MM.1S (cell line): ENCODE data around the gene PKMYT1.

Source experiments
- DNase-seq: peaks from one replicate; pipeline ENCODE4 v3.0.0-alpha.2; 2015
- H2AFZ ChIP-seq: fragments of 300-600 bp; sonication (generic); 2 replicates; pipeline ENCODE4 v1.6.0; 2016; ENCODE audit warnings: antibody characterized with exemption, low read length
- H3F3A ChIP-seq: fragments of 300-600 bp; sonication (generic); 2 replicates; pipeline ENCODE4 v1.6.1; 2016; ENCODE audit warnings: mild to moderate bottlenecking, antibody characterized with exemption, low read length, moderate library complexity, mixed read lengths; ENCODE audit not compliant: insufficient read depth
- H3K27ac ChIP-seq: fragments of 300-600 bp; sonication (generic); 2 replicates; pipeline ENCODE4 v1.5.1; 2016; ENCODE audit warnings: mild to moderate bottlenecking, low read length
- H3K27me3 ChIP-seq: fragments of 300-600 bp; sonication (generic); replicated peaks from 2 replicates; pipeline ENCODE4 v1.6.0; 2016; ENCODE audit warnings: low read length; ENCODE audit not compliant: insufficient read depth
- H3K36me3 ChIP-seq: fragments of 300-600 bp; sonication (generic); replicated peaks from 2 replicates; pipeline ENCODE4 v1.6.1; 2016; ENCODE audit warnings: mild to moderate bottlenecking, low read length, mixed read lengths; ENCODE audit not compliant: insufficient read depth
- H3K4me1 ChIP-seq: fragments of 300-600 bp; sonication (generic); 2 replicates; pipeline ENCODE4 v1.6.1; 2016; ENCODE audit warnings: low read length, mixed read lengths
- H3K4me2 ChIP-seq: fragments of 300-600 bp; sonication (generic); 2 replicates; pipeline ENCODE4 v1.6.0; 2016; ENCODE audit warnings: low read depth, low read length
- H3K4me3 ChIP-seq: fragments of 300-600 bp; sonication (generic); 2 replicates; pipeline ENCODE4 v1.5.1; 2016; ENCODE audit warnings: low read length, mixed read lengths
- H3K79me2 ChIP-seq: fragments of 300-600 bp; sonication (generic); 2 replicates; pipeline ENCODE4 v1.6.1; 2016; ENCODE audit warnings: mixed run types, low read length, mixed read lengths
- H3K9ac ChIP-seq: fragments of 300-600 bp; sonication (generic); 2 replicates; pipeline ENCODE4 v1.6.1; 2016; ENCODE audit warnings: low read length, mixed read lengths
- H3K9me2 ChIP-seq: fragments of 300-600 bp; sonication (generic); replicated peaks from 2 replicates; pipeline ENCODE4 v1.6.1; 2016; ENCODE audit warnings: mild to moderate bottlenecking, low read length, mixed read lengths; ENCODE audit not compliant: insufficient read depth
- H3K9me3 ChIP-seq: fragments of 300-600 bp; sonication (generic); replicated peaks from 2 replicates; pipeline ENCODE4 v1.6.1; 2016; ENCODE audit warnings: mild to moderate bottlenecking, low read length, mixed read lengths; ENCODE audit not compliant: insufficient read depth
- H4K20me1 ChIP-seq: fragments of 300-600 bp; sonication (generic); 2 replicates; pipeline ENCODE4 v1.6.1; 2016; ENCODE audit warnings: mild to moderate bottlenecking, low read length, moderate library complexity, mixed read lengths; ENCODE audit not compliant: insufficient read depth
- CTCF ChIP-seq: fragments of 300-600 bp; sonication (generic); IDR thresholded peaks from 2 replicates; pipeline ENCODE4 v1.5.1; 2016; ENCODE audit warnings: antibody characterized with exemption, low read length, mixed read lengths
- EZH2 ChIP-seq: fragments of 300-600 bp; sonication (generic); optimal IDR thresholded peaks from 2 replicates; pipeline ENCODE3; 2017; ENCODE audit warnings: low read depth, mild to moderate bottlenecking, antibody characterized with exemption, low read length, mixed read lengths
- EZH2phosphoT487 ChIP-seq: fragments of 300-600 bp; sonication (generic); IDR thresholded peaks from 2 replicates; pipeline ENCODE4 v1.6.1; 2018; ENCODE audit warnings: antibody characterized with exemption, low read length

The PKMYT1 gene

DNA sequence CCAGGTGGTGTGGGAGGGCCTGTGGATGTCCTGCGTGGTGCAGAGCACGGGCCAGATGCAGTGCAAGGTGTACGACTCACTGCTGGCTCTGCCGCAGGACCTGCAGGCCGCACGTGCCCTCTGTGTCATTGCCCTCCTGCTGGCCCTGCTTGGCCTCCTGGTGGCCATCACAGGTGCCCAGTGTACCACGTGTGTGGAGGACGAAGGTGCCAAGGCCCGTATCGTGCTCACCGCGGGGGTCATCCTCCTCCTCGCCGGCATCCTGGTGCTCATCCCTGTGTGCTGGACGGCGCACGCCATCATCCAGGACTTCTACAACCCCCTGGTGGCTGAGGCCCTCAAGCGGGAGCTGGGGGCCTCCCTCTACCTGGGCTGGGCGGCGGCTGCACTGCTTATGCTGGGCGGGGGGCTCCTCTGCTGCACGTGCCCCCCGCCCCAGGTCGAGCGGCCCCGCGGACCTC, 33.3 kb upstream of the PKMYT1 start:
- no peak overlapping the region for H3K27ac ChIP-seq
- DNase-seq: no peak
- no peaks in the 10 kb centered on the region for H3K9me3 ChIP-seq
- H3K4me3 ChIP-seq: no peak overlapping the region
- no peaks in the 10 kb centered on the region for H4K20me1 ChIP-seq
- no peaks in the 10 kb centered on the region for H3K9me2 ChIP-seq
- H3F3A ChIP-seq: no peaks in the 10 kb centered on the region
- H3K9ac ChIP-seq: no peak overlapping the region
- H3K36me3 ChIP-seq: no peaks in the 10 kb centered on the region
- H3K4me1 ChIP-seq: 0 out of 2 replicates have a peak, but pooled peaks cover 6% of the 10 kb centered on the region
- TF ChIP-seq EZH2phosphoT487 (no peak), EZH2 (no peak), CTCF (no peak)
- H3K27me3 ChIP-seq: peaks cover 94% of the 10 kb centered on the region
- no peak overlapping the region for H3K4me2 ChIP-seq
- no peak overlapping the region for H2AFZ ChIP-seq
- H3K79me2 ChIP-seq: no peaks in the 10 kb centered on the region

- H3K4me2 ChIP-seq: peak within 1 kb of the TSS; percentile 16; the same call in 1 of the 2 replicates
These were observed 32.7 kb upstream of the PKMYT1 start, which contains the start of gene CLDN9 for GRCh38 chr16:3012828-3013420. CLDN9 (plus strand) TSS chr16:3012923; CDS start chr16:3013363, 440 bp downstream.

DNA sequence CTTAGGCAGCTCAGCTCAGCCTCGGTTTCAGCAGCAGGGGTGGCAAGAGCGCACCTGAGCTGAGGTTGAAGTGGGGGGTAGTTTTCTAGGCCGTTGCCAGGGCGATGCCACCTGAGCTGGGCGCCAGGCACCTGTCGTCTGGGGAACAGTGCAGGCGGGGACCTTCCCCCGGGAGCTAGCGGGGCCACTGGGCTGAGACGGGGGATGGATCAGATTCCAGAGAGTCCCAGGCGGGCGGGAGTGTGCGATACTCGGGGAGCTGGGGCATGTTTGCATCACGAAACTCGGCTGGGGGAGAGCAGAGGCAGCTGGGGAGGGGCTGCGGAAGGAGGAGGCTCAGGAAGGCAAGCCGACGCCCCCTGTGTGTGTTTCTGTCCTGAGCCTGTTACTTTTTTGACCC, 32.0 kb upstream of the PKMYT1 start:
- H3F3A ChIP-seq: peaks cover under 1% of the 10 kb centered on the region; the same call in 1 of the 2 replicates
- no peaks in the 10 kb centered on the region for H3K9me2 ChIP-seq
- H3K9me3 ChIP-seq: no peaks in the 10 kb centered on the region
- H3K27me3 ChIP-seq: peaks cover 93% of the 10 kb centered on the region
- H2AFZ ChIP-seq: no peak overlapping the region
- H3K4me3 ChIP-seq: no peak overlapping the region
- TF ChIP-seq EZH2phosphoT487 (no peak), EZH2 (no peak), CTCF (no peak)
- no peaks in the 10 kb centered on the region for H3K79me2 ChIP-seq
- H3K4me2 ChIP-seq: peak overlapping the region; percentile 16; the same call in 1 of the 2 replicates
- H3K4me1 ChIP-seq: peaks cover 17% of the 10 kb centered on the region
- no peak overlapping the region for H3K27ac ChIP-seq
- no peaks in the 10 kb centered on the region for H4K20me1 ChIP-seq
- no peaks in the 10 kb centered on the region for H3K36me3 ChIP-seq
- DNase-seq: no peak
- H3K9ac ChIP-seq: no peak overlapping the region

More at GRCh38 chr16:3012828-3013420, 32.7 kb upstream of the PKMYT1 start, which contains the start of gene CLDN9:
- TF ChIP-seq EZH2phosphoT487: no peak
- no peak for TF ChIP-seq CTCF
- no peak for TF ChIP-seq EZH2
- Histone ChIP-seq H3K9me3 (no peaks in the 10 kb centered on the region), H2AFZ (no peak within 1 kb of the TSS), H3F3A (no peaks in the 10 kb centered on the region), H3K4me1 (peaks cover 10% of the 10 kb centered on the region), H3K79me2 (no peaks in the 10 kb centered on the region), H3K27ac (no peak within 1 kb of the TSS), H3K4me3 (no peak within 1 kb of the TSS), H3K9me2 (no peaks in the 10 kb centered on the region), H3K9ac (no peak within 1 kb of the TSS), H3K36me3 (no peaks in the 10 kb centered on the region), H4K20me1 (no peaks in the 10 kb centered on the region), H3K27me3 (peaks cover 94% of the 10 kb centered on the region)
- peak; percentile 54 for DNase-seq
